GM18505 (cell line): ENCODE measurements around the gene RBKS.
"Not testable (repeated sequence)": the region's sequence is repeated elsewhere in the genome, so short reads cannot be mapped to it uniquely, and the experiment has no call there.

ENCODE experiments used
- ATAC-seq: cut with Tn5 transposase; IDR thresholded peaks from one replicate; pipeline ENCODE4 v1.9.1; 2021; ENCODE audit not compliant: unreplicated experiment
- POLR2A ChIP-seq: IDR thresholded peaks from 4 replicates; pipeline ENCODE4 v1.6.1; 2011; ENCODE audit warnings: borderline replicate concordance; ENCODE audit not compliant: insufficient read depth, insufficient read length; ENCODE audit errors: extremely low read depth

Gene RBKS

DNA sequence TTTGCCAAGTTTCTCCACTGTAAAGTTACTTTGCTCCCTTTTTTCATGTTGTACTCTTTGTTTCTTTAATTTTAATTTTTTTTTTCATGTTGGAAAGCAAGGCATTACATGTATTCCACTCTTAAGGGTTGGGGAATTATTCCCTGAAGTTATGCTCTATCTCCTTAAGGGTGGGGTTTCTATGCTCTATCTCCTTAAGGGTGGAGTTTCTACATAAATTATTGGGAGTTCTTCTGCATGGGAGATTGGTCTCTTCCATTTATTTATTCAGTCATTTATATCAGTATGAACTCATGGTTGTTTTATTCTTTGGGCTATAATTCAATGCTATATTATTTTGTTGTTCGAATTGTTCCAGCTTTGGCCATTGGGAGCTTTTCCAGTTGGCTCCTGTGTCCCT lies 107.5 kb downstream of the RBKS start:
- no peak for TF ChIP-seq POLR2A
- ATAC-seq = no peak

GRCh38 chr2:27781496-27781895 lies 108.7 kb downstream of the RBKS start:
- TF ChIP-seq POLR2A = no peak
- ATAC-seq = no peak

DNA sequence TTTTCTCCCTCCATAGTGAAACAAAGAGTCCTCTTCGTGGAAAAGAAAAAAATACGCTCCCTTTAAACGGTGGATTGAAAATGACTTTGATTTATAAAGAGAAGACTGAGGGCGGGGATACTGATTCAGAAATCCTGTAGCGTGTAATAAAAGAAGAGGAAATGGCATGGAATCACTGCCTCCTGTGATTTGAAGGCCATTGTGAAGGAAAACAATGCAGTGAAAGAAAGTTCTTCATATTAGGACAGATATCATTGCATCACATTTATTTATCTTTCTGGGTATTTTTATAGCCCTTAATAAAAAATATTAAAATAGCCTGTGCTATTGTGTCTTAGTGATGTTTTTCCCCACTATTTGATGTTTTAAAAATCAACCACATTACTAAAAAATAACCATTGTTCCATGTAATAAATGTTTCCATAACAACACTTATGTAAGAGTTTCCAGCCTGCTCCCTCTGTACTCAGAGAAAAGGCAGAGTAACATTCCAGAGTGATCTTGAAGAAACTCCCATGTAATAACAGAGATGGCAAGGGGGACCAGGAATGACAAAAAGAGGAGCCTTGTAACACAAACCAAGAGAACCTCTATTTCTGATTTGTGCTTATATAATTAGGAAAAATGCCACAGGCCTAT lies 110.7 kb downstream of the RBKS start:
- no peak for ATAC-seq
- no peak for TF ChIP-seq POLR2A

- ATAC-seq = no peak
- no peak for TF ChIP-seq POLR2A
Observed at GRCh38 chr2:27776696-27777095, 113.5 kb downstream of the RBKS start.

GRCh38 chr2:27776097-27776496 lies 114.1 kb downstream of the RBKS start:
- TF ChIP-seq POLR2A = no peak
- ATAC-seq = no peak

DNA sequence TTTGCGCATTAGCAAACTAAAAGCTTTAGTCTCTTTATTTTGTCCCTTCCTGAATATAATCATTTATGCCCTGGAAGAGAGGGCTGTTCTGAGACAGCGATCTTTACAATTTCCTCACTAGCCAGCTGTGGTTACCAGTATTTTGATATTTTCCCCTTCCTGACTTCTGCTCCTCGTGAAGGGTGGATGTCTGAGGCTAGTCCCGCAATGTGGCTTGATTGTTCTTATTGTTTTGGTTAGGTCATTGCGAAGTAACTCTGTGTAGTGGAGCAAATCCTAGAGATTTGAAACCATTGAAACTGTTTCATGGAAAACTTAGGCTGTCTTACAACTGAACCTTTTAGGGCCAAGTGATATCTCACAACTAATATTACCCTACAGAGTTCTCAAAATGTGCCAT lies 116.2 kb downstream of the RBKS start:
- no peak for TF ChIP-seq POLR2A
- ATAC-seq = no peak

DNA sequence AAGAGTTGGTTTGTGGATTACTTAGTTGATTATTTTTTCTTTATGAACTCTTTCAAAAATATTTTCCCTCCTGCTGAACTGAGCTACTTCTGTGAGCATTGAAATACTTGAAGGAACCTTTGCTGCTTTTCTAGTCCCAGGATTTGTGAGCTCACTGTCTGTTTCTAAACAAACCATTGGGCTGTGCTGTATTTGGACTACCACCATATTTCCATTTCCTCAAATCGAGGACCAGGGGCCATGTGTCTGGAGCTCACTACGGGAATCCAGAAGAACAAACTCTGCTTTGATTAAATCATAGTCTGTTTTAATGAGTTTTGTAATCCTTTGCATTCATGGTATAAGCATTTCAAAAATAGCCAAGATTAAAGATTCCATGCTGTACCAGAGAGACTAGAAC lies 117.4 kb downstream of the RBKS start:
- no peak for ATAC-seq
- TF ChIP-seq POLR2A = no peak

DNA sequence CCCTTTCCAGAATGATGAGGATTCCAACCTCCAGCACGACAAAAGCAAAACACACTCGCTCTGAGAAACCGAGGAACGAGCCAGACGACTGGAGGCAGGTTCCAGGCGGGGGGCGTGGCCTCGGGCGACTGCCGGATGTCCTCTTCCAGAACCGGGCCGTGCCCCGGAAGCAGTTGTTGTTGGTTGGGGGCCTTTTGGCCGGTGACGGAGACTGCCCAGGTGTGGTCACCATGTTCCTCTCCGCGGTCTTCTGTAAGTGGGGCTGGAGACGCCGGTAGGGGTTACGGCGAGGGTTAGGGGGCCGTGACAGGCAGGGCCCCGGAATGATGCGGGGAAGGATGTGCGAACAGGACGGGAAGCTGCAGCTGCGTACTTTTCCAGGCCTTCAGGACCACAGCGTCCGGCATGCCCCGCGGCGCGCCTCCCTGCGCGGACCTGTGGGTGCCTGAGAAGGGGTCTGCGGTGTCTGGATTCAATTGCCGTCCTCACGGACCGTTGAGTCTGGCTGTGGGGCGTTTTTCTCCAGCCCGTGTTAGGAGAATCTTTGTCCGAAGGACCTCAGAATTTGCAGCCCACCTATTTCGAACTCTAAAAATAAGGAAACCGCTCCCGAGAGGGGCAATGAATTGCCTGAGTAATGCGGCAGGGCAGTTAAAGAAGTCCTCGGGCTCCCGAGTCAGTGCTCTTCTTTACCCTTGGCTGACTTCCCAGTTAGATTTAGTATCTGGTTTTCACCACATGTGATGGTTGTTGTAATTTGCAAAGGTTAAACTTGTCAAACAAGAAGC lies 118.4 kb downstream of the RBKS start, which contains the start of gene MRPL33:
TSS of gene MRPL33 (plus strand) at position 172 of the 788 bp plus-strand sequence. CDS start at position 231, 59 bp downstream.
- ATAC-seq = peak; percentile 94
- TF ChIP-seq POLR2A = peak; percentile 93

- peak; percentile 6 for ATAC-seq
Observed at GRCh38 chr2:27771202-27771547, 119.0 kb downstream of the RBKS start.

DNA sequence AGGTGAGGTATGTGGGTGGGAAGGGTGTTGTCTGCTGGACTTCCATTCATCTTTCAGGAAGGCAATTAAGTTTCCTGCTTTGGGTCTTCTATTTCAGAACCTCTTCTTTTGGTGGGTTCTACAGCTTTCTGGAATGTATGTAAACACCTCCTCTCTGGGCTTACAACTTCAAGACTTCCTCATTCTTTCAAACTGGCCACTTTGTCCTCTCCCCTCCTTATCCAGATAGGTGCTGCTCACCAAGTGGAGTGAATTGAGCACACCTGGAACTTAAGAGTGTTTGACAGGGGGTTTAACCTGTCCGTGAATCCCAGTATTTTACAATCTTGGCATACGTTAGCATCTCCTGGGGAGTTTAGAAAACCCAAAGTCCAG lies 123.9 kb downstream of the RBKS start:
- no peak for TF ChIP-seq POLR2A
- no peak for ATAC-seq

More at GRCh38 chr2:27771202-27771547, 119.0 kb downstream of the RBKS start:
- no peak for TF ChIP-seq POLR2A

DNA sequence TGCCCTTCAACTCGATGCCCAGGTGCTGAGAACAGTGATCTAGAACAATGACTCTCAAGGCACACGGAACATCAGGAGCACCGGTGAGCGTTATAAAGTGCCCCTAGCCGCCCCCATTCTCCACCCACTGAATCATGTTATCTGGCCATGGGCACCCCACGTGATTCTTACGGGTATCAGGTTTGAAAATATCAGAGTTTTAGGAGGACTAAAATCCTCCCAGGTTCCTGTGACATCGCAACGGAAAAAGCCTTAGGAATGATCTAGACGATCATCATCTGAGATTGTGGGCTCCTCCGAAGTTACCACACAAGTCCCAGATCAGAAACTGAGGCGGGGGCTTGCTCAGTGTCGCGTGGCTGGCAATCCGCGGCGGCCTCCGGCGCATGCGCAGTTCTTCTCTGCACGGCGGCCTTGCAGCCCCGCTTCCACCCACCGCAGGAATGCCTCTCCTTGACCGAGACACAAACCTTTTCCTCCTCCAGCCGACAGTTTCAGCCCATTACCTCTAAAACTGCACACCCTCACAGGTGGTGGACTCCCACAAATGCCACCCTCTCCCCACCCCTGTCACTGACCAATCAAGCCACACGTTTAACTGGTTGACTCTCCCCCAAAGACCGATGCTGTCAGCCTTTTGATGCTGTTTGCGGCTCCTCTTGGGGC lies 124.4 kb downstream of the RBKS start:
- TF ChIP-seq POLR2A = no peak
- no peak for ATAC-seq

DNA sequence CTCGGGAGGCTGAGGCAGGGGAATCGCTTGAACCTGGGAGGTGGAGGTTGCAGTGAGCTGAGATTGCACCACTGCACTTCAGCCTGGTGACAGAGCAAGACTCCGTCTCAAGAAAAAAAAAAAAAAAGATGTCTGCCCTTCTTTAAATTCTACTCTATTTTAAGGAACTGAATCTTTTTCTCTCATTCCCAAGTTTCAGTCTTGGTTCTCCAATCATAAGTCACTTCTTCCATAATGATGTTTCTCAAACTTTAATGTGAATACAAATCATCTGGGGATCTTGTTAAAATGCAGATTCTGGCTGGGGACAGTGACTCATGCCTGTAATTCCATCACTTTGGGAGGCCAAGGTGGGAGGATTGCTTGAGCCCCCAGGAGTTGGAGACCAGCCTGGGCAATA lies 125.7 kb downstream of the RBKS start:
- not testable (repeated sequence) for ATAC-seq

GRCh38 chr2:27763907-27764267 lies 126.3 kb downstream of the RBKS start:
- ATAC-seq = no peak
- no peak for TF ChIP-seq POLR2A

GRCh38 chr2:27762951-27763906 lies 127.0 kb downstream of the RBKS start:
- no peak for TF ChIP-seq POLR2A
- ATAC-seq = no peak
